DND-41 (cell line): ENCODE measurements around the gene TMEM270.

ENCODE experiments used
- CTCF ChIP-seq: IDR thresholded peaks from 2 replicates; pipeline ENCODE4 v1.5.1; 2012; ENCODE audit warnings: borderline replicate concordance, low read length, moderate library complexity, mild to moderate bottlenecking; ENCODE audit not compliant: poor library complexity, severe bottlenecking; ENCODE audit errors: extremely low read depth
- EZH2 ChIP-seq: IDR thresholded peaks from 3 replicates; pipeline ENCODE4 v1.6.1; 2012; ENCODE audit warnings: borderline replicate concordance, low read depth, mild to moderate bottlenecking, moderate library complexity, low read length, inconsistent platforms; ENCODE audit not compliant: severe bottlenecking

- TF ChIP-seq CTCF = no peak
- TF ChIP-seq EZH2 = no peak
Measured at GRCh38 chr7:73901231-73901822, 40.4 kb downstream of the TMEM270 start.
